ENCODE results near the gene DLGAP1.

- TF ChIP-seq CTCF (IDR thresholded peaks at IDR 0.05; ENCODE audit: low read depth, low read length) (no peak), EZH2phosphoT487 (IDR thresholded peaks at IDR 0.05; ENCODE audit: low read depth) (no peak)
Measured at GRCh38 chr18:4264347-4264791, 190.7 kb downstream of the DLGAP1 start.
